HepG2 (cell line): Measurements from ENCODE around the gene ZNF783. TPM values are rescaled to one million over a fixed set of nuclear protein-coding genes. Genes with fewer than 3 reads are reported as not detected.

ENCODE experiments used
- ATF4 ChIP-seq, 2 experiments: fragments of 450-650 bp in 1 of 2; sonication (generic) in 1 of 2; formaldehyde crosslinking; IDR thresholded peaks; 2 replicates each; pipeline versions ENCODE4 v1.5.0 to v1.8.0; 2020 to 2022; ENCODE audit warnings: mild to moderate bottlenecking in 1 of 2, missing genetic modification reagents in 1 of 2
- BRF2 ChIP-seq: sonication (generic); formaldehyde crosslinking; IDR thresholded peaks from 2 replicates; pipeline ENCODE4 v1.8.1; 2022; ENCODE audit warnings: mild to moderate bottlenecking, missing genetic modification reagents
- DMAP1 ChIP-seq: IDR thresholded peaks from 2 replicates; pipeline ENCODE4 v1.6.1; 2016
- EHMT2 ChIP-seq: fragments of 200-600 bp; sonication (generic); IDR thresholded peaks from 2 replicates; pipeline ENCODE4 v1.7.0; 2017; ENCODE audit warnings: antibody characterized with exemption, low read depth, low read length, borderline replicate concordance
- ERF ChIP-seq: IDR thresholded peaks from 2 replicates; pipeline ENCODE4 v1.6.1; 2018; ENCODE audit warnings: missing biosample characterization, missing genetic modification reagents
- GMEB1 ChIP-seq: sonication (generic); formaldehyde crosslinking; IDR thresholded peaks from 2 replicates; pipeline ENCODE4 v1.5.1; 2020; ENCODE audit warnings: missing genetic modification reagents, mild to moderate bottlenecking, borderline replicate concordance
- PHF20 ChIP-seq: sonication (generic); formaldehyde crosslinking; IDR thresholded peaks from 2 replicates; pipeline ENCODE4 v1.5.0; 2020; ENCODE audit warnings: mild to moderate bottlenecking, missing genetic modification reagents
- REST ChIP-seq, 2 experiments: IDR thresholded peaks; 2 replicates each; pipeline ENCODE4 v1.6.1; 2011 to 2012; ENCODE audit warnings: low read length in 2 of 2, borderline replicate concordance in 1 of 2, low read depth in 1 of 2, mild to moderate bottlenecking in 1 of 2, moderate library complexity in 1 of 2
- SRY ChIP-seq: sonication (generic); formaldehyde crosslinking; IDR thresholded peaks from 2 replicates; pipeline ENCODE4 v1.8.0; 2022; ENCODE audit warnings: mild to moderate bottlenecking, missing genetic modification reagents
- XBP1 ChIP-seq: sonication (generic); formaldehyde crosslinking; IDR thresholded peaks from 2 replicates; pipeline ENCODE4 v1.5.0; 2020; ENCODE audit warnings: missing genetic modification reagents
- ZBTB46 ChIP-seq: sonication (generic); formaldehyde crosslinking; IDR thresholded peaks from 2 replicates; pipeline ENCODE4 v1.4.0; 2020; ENCODE audit warnings: mild to moderate bottlenecking, missing genetic modification reagents, borderline replicate concordance
- ZNF331 ChIP-seq: sonication (generic); formaldehyde crosslinking; IDR thresholded peaks from 2 replicates; pipeline ENCODE4 v1.4.0; 2020; ENCODE audit warnings: missing genetic modification reagents
- ZNF44 ChIP-seq: sonication (generic); formaldehyde crosslinking; IDR thresholded peaks from 2 replicates; pipeline ENCODE4 v1.5.1; 2020; ENCODE audit warnings: mild to moderate bottlenecking, missing genetic modification reagents
- ZNF510 ChIP-seq: sonication (generic); formaldehyde crosslinking; IDR thresholded peaks from 2 replicates; pipeline ENCODE4 v1.4.0; 2020; ENCODE audit warnings: low read depth, mild to moderate bottlenecking, missing genetic modification reagents
- ZNF550 ChIP-seq: sonication (generic); formaldehyde crosslinking; IDR thresholded peaks from 2 replicates; pipeline ENCODE4 v1.4.0; 2020; ENCODE audit warnings: mild to moderate bottlenecking, missing genetic modification reagents, borderline replicate concordance
- ZNF597 ChIP-seq: sonication (generic); formaldehyde crosslinking; IDR thresholded peaks from 2 replicates; pipeline ENCODE4 v1.5.0; 2020; ENCODE audit warnings: missing genetic modification reagents
- ZNF775 ChIP-seq: sonication (generic); formaldehyde crosslinking; IDR thresholded peaks from 2 replicates; pipeline ENCODE4 v1.4.0; 2020; ENCODE audit warnings: missing genetic modification reagents, mild to moderate bottlenecking, moderate library complexity, borderline replicate concordance
- ZNF790 ChIP-seq: sonication (generic); formaldehyde crosslinking; IDR thresholded peaks from 2 replicates; pipeline ENCODE4 v1.8.0; 2022; ENCODE audit warnings: missing genetic modification reagents, mild to moderate bottlenecking, borderline replicate concordance
- polyA plus RNA-seq, 8 experiments: library from polyadenylated mRNA; depleted of rRNA in 3 of 8; stranded (reverse) in 7 of 8; unstranded in 1 of 8; fragments of >200 nt; fragmentation: Illumina TruSeq in 4 of 8; extraction: Trizol in 4 of 8; gene quantifications; 2 replicates each; pipeline versions ENCODE4 v1.2.1 to v1.2.3, GENCODE V29; 2011 to 2016; ENCODE audit warnings: low read depth in 4 of 8, missing spikeins in 1 of 8, mixed read lengths in 1 of 8; ENCODE audit not compliant: insufficient read depth in 1 of 8
- total RNA-seq, 5 experiments: library from RNA; depleted of rRNA; stranded (reverse); fragments of >200 nt; fragmentation: Illumina TruSeq; extraction: Trizol; gene quantifications; 2 replicates each; pipeline ENCODE4 v1.2.3, GENCODE V29; 2016; ENCODE audit warnings: low read depth in 1 of 5

Gene ZNF783
- total and polyA plus RNA-seq, 2 of the 13 experiments (the other 11 are each of a cell fraction or from before 2014, with no cell fraction given), result 4.1 to 5.2 TPM

- TF ChIP-seq ZNF775 (CRISPR knock-in tag) (no peak), DMAP1 (CRISPR knock-in tag) (peak; percentile 75), EHMT2 (no peak), ZNF790 (no peak; the same call in 1 of the 2 replicates), GMEB1 (CRISPR knock-in tag) (peak; percentile 87; the same call in 1 of the 2 replicates), XBP1 (CRISPR knock-in tag) (no peak), SRY (CRISPR knock-in tag) (peak; percentile 43; the same call in 1 of the 2 replicates), ZBTB46 (CRISPR knock-in tag) (no peak), ERF (CRISPR knock-in tag) (peak; percentile 85), ZNF597 (no peak), ATF4 (CRISPR knock-in tag; IDR thresholded peaks at IDR 0.05) (no peak), ZNF550 (CRISPR knock-in tag) (no peak), ZNF44 (CRISPR knock-in tag) (peak; percentile 79), ZNF510 (CRISPR knock-in tag) (no peak), PHF20 (peak; percentile 93), REST (IDR thresholded peaks at IDR 0.05; ENCODE audit: borderline replicate concordance in 1 of 2, low read depth in 1 of 2, low read length in 2 of 2) (0 out of 4 replicates have a peak, but pooled peaks of 1 of the 2 experiments have one; percentile 35), ZNF331 (CRISPR knock-in tag) (peak; percentile 86; the same call in 1 of the 2 replicates), BRF2 (no peak)
Observed at GRCh38 chr7:149239345-149240143, 22.5 kb upstream of the ZNF783 start, which contains the start of gene ZNF212 (continued).
